GM23338 (cell line): ENCODE results near the gene LHB. TPM values are rescaled to one million over a fixed set of nuclear protein-coding genes. Genes with fewer than 3 reads are reported as not detected.
"Not testable (repeated sequence)": the region's sequence is repeated elsewhere in the genome, so short reads cannot be mapped to it uniquely, and the experiment has no call there.

Experiments
- ATAC-seq: fragments of 200-7000 bp; cut with Tn5 transposase; 3 replicates; pipeline ENCODE4 v1.9.1; 2020
- DNase-seq: peaks from one replicate; pipeline ENCODE4 v3.0.0-alpha.2; 2015; ENCODE audit warnings: low spot score
- H2AFZ ChIP-seq: fragments of 200-600 bp; sonication (generic); 2 replicates; pipeline ENCODE4 v1.8.0; 2016; ENCODE audit warnings: antibody characterized with exemption, mild to moderate bottlenecking, moderate library complexity
- H3F3A ChIP-seq: fragments of 200-600 bp; sonication (generic); replicated peaks from 2 replicates; pipeline ENCODE4 v1.8.0; 2017; ENCODE audit warnings: antibody characterized with exemption, mixed run types, low read depth
- H3K27ac ChIP-seq: fragments of 200-600 bp; sonication (generic); 2 replicates; pipeline ENCODE4 v1.6.1; 2016; ENCODE audit warnings: low read depth
- H3K27me3 ChIP-seq: fragments of 200-600 bp; sonication (generic); 2 replicates; pipeline ENCODE4 v1.8.0; 2016; ENCODE audit warnings: mild to moderate bottlenecking, mixed run types, moderate library complexity; ENCODE audit not compliant: insufficient read depth
- H3K36me3 ChIP-seq: fragments of 200-600 bp; sonication (generic); 2 replicates; pipeline ENCODE4 v1.8.0; 2016; ENCODE audit warnings: mild to moderate bottlenecking; ENCODE audit not compliant: insufficient read depth
- H3K4me1 ChIP-seq: fragments of 200-600 bp; sonication (generic); 2 replicates; pipeline ENCODE4 v1.8.0; 2016; ENCODE audit warnings: mild to moderate bottlenecking, moderate library complexity; ENCODE audit not compliant: insufficient read depth
- H3K4me2 ChIP-seq: fragments of 200-600 bp; sonication (generic); 2 replicates; pipeline ENCODE4 v1.7.1; 2017; ENCODE audit warnings: mixed run types
- H3K4me3 ChIP-seq: fragments of 200-600 bp; sonication (generic); 2 replicates; pipeline ENCODE4 v1.6.1; 2016; ENCODE audit warnings: mixed run types
- H3K79me2 ChIP-seq: fragments of 200-600 bp; sonication (generic); replicated peaks from 2 replicates; pipeline ENCODE4 v1.8.0; 2017; ENCODE audit warnings: mild to moderate bottlenecking; ENCODE audit not compliant: insufficient read depth
- H3K9me2 ChIP-seq: fragments of 200-600 bp; sonication (generic); 2 replicates; pipeline ENCODE4 v1.8.0; 2017; ENCODE audit not compliant: insufficient read depth
- H4K20me1 ChIP-seq: fragments of 200-600 bp; sonication (generic); replicated peaks from 2 replicates; pipeline ENCODE4 v1.8.0; 2017; ENCODE audit warnings: mild to moderate bottlenecking; ENCODE audit not compliant: insufficient read depth
- H3K27ac Mint-ChIP-seq: 2 replicates; pipeline ENCODE4 v1.8.0; 2020; ENCODE audit warnings: inconsistent platforms, mild to moderate bottlenecking, moderate library complexity, mixed read lengths
- H3K27me3 Mint-ChIP-seq: 3 replicates; pipeline ENCODE4 v1.8.0; 2022; ENCODE audit warnings: low read depth, mild to moderate bottlenecking, moderate library complexity, mixed read lengths, inconsistent platforms; ENCODE audit not compliant: insufficient read depth, poor library complexity
- H3K36me3 Mint-ChIP-seq: 3 replicates; pipeline ENCODE4 v1.8.0; 2021; ENCODE audit warnings: low read depth, mild to moderate bottlenecking, inconsistent platforms, moderate library complexity, mixed read lengths
- H3K4me1 Mint-ChIP-seq: 3 replicates; pipeline ENCODE4 v1.8.0; 2020; ENCODE audit warnings: mild to moderate bottlenecking, inconsistent platforms, mixed read lengths
- H3K4me3 Mint-ChIP-seq: 3 replicates; pipeline ENCODE4 v1.8.0; 2021; ENCODE audit warnings: moderate library complexity, mild to moderate bottlenecking, inconsistent platforms, mixed read lengths
- H3K9me3 Mint-ChIP-seq: 3 replicates; pipeline ENCODE4 v1.8.0; 2020; ENCODE audit warnings: moderate library complexity, mild to moderate bottlenecking, inconsistent platforms, mixed read lengths
- CREB1 ChIP-seq: fragments of 250-450 bp; sonication (Bioruptor Pico); IDR thresholded peaks from 2 replicates; pipeline ENCODE4 v1.5.0; 2020; ENCODE audit warnings: low read depth, mild to moderate bottlenecking, moderate library complexity
- CTCF ChIP-seq, 2 experiments: fragments of 200-600 bp in 1 of 2; sonication (generic) in 1 of 2; conservative IDR thresholded peaks; 2 replicates each; pipeline versions ENCODE4 v1.5.1 to v1.6.1; 2016 to 2017; ENCODE audit warnings: antibody characterized with exemption in 2 of 2, low read depth in 2 of 2, mild to moderate bottlenecking in 2 of 2, moderate library complexity in 1 of 2
- EZH2 ChIP-seq: fragments of 200-600 bp; sonication (generic); IDR thresholded peaks from one replicate; pipeline ENCODE4 v1.8.0; 2017; ENCODE audit warnings: antibody characterized with exemption, mild to moderate bottlenecking, low read depth; ENCODE audit not compliant: unreplicated experiment
- POLR2AphosphoS5 ChIP-seq: IDR thresholded peaks from 2 replicates; pipeline ENCODE4 v1.6.1; 2016; ENCODE audit warnings: antibody characterized with exemption, low read depth
- REST ChIP-seq: IDR thresholded peaks from one replicate; pipeline ENCODE4 v1.6.1; 2018; ENCODE audit warnings: antibody characterized with exemption; ENCODE audit not compliant: unreplicated experiment
- polyA plus RNA-seq: library from polyadenylated mRNA; unstranded; fragments of >200 nt; fragmentation: Nextera tagmentation; extraction: Ambion mirVana; gene quantifications from 2 replicates; pipeline ENCODE4 v1.2.1, GENCODE V29; 2016
- total RNA-seq: library from RNA; depleted of rRNA; stranded (reverse); fragments of >200 nt; shearing (Covaris generic); gene quantifications from 2 replicates; pipeline ENCODE4 v1.2.3, GENCODE V29; 2014

The LHB gene
- total and polyA plus RNA-seq, 2 experiments from 2014 or later: 0.76 TPM; not detected in 1

- TF ChIP-seq CTCF (conservative IDR thresholded peaks at IDR 0.05; ENCODE audit: low read depth in 2 of 2) (no peak), POLR2AphosphoS5 (no peak), REST (no peak), EZH2 (no peak), CREB1 (CRISPR knock-in tag) (no peak)
These were observed 40.8 kb upstream of the LHB start, which contains the start of gene CGB7 (continued) for GRCh38 chr19:49057636-49058234.

- not testable (repeated sequence) for H3K9me2 ChIP-seq, H4K20me1 ChIP-seq, H3K36me3 Mint-ChIP-seq, DNase-seq, H3K27ac ChIP-seq, H3K79me2 ChIP-seq, H3K27ac Mint-ChIP-seq, H3K9me3 Mint-ChIP-seq, H3K36me3 ChIP-seq, H3F3A ChIP-seq, H3K4me1 ChIP-seq, H2AFZ ChIP-seq
- Mint-ChIP-seq H3K4me3 (peak overlapping the region; percentile 73), H3K27me3 (peaks cover 57% of the 10 kb centered on the region), H3K4me1 (peaks cover 11% of the 10 kb centered on the region)
- Histone ChIP-seq H3K4me3 (peak overlapping the region; percentile 73), H3K27me3 (peaks cover 63% of the 10 kb centered on the region), H3K4me2 (peak overlapping the region; percentile 95)
- peak; percentile 25 for TF ChIP-seq EZH2
- ATAC-seq: peak; percentile 15
These were observed 40.2 kb upstream of the LHB start for GRCh38 chr19:49056902-49057596.
